Mucosa of rectum (tissue), 2 donors: ENCODE results near the gene SPAG6.

ENCODE experiments used
- H3K27ac ChIP-seq, 2 donors: one replicate each; pipeline ENCODE4 v1.7.0; 2013; ENCODE audit warnings: inconsistent platforms in 2 of 2, low read depth in 2 of 2, low read length in 2 of 2
- H3K27me3 ChIP-seq, 2 donors: one replicate each; pipeline ENCODE4 v1.7.0; 2013; ENCODE audit warnings: low read length in 2 of 2; ENCODE audit not compliant: control insufficient read depth in 2 of 2, insufficient read depth in 2 of 2
- H3K36me3 ChIP-seq, 2 donors: one replicate each; pipeline ENCODE4 v1.7.0; 2013; ENCODE audit warnings: low read length in 2 of 2; ENCODE audit not compliant: control insufficient read depth in 2 of 2, insufficient read depth in 2 of 2
- H3K4me1 ChIP-seq, 2 donors: one replicate each; pipeline ENCODE4 v1.7.0; 2013; ENCODE audit warnings: low read length in 2 of 2, mild to moderate bottlenecking in 1 of 2; ENCODE audit not compliant: control insufficient read depth in 2 of 2, insufficient read depth in 2 of 2
- H3K4me3 ChIP-seq, 2 donors: one replicate each; pipeline ENCODE4 v1.7.0; 2013; ENCODE audit warnings: low read length in 2 of 2
- H3K9ac ChIP-seq, 2 donors: one replicate each; pipeline ENCODE4 v1.7.0; 2013; ENCODE audit warnings: low read length in 2 of 2, low read depth in 1 of 2, mild to moderate bottlenecking in 1 of 2
- H3K9me3 ChIP-seq, 2 donors: one replicate each; pipeline ENCODE4 v1.7.0; 2013; ENCODE audit warnings: low read length in 2 of 2; ENCODE audit not compliant: control insufficient read depth in 2 of 2
- donor health status: healthy.
- donor health status: Normal muscosa, but diverticular disease.

SPAG6 gene

GRCh38 chr10:22463255-22463654, 118.0 kb downstream of the SPAG6 start:
- Histone ChIP-seq H3K9me3 (no peaks in the 10 kb centered on the region), H3K4me3 (no peak overlapping the region), H3K9ac (no peak overlapping the region), H3K27ac (no peak overlapping the region), H3K36me3 (no peaks in the 10 kb centered on the region), H3K4me1 (no peaks in the 10 kb centered on the region), H3K27me3 (no peaks in the 10 kb centered on the region)

GRCh38 chr10:22464966-22465629, 119.8 kb downstream of the SPAG6 start:
- H3K27ac ChIP-seq: no peak overlapping the region
- H3K36me3 ChIP-seq: no peaks in the 10 kb centered on the region
- peaks cover 0 to 4% of the 10 kb centered on the region in 2 donors for H3K27me3 ChIP-seq
- no peak overlapping the region for H3K9ac ChIP-seq
- H3K9me3 ChIP-seq: no peaks in the 10 kb centered on the region
- no peaks in the 10 kb centered on the region for H3K4me1 ChIP-seq
- no peak overlapping the region for H3K4me3 ChIP-seq

GRCh38 chr10:22466763-22467334, 121.6 kb downstream of the SPAG6 start:
- Histone ChIP-seq H3K9me3 (no peaks in the 10 kb centered on the region), H3K4me3 (no peak overlapping the region), H3K9ac (no peak overlapping the region), H3K27ac (no peak overlapping the region), H3K27me3 (peaks cover 4 to 6% of the 10 kb centered on the region in 2 donors), H3K4me1 (no peaks in the 10 kb centered on the region), H3K36me3 (no peaks in the 10 kb centered on the region)
